ENCODE measurements around the gene ITPR1.

The ITPR1 gene

DNA sequence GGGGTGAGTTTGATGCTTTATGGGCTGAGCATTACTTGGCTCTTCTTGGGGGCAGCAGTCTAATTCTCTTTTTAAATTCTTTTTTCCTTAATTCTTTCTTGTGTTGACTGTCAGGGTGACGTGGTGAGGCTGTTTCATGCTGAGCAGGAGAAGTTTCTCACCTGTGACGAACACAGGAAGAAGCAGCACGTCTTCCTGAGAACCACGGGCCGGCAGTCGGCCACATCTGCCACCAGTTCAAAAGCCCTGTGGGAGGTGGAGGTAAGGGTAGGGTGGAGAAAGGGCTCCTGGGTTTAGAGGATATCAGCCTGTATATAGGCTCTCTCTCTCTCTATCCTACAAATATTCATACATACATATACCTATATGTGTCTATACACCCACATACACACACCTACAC is 152.3 kb downstream of the ITPR1 start:
- H2BK15ac ChIP-seq (replicated peaks; ENCODE audit: low read depth): no peak overlapping the region
- no peaks in the 10 kb centered on the region for H3K36me3 ChIP-seq (ENCODE audit: control insufficient read depth, insufficient read depth, low read length)
- no peak overlapping the region for H3K23ac ChIP-seq (ENCODE audit: low read length)
- H3K4me2 ChIP-seq (ENCODE audit: low read length): no peak overlapping the region
- no peak overlapping the region for H2BK5ac ChIP-seq (ENCODE audit: low read length)
- H3K18ac ChIP-seq (ENCODE audit: low read length): no peak overlapping the region
- H3K9ac ChIP-seq (ENCODE audit: low read length): no peak overlapping the region
- H2AK5ac ChIP-seq (ENCODE audit: low read length): no peak overlapping the region
- H3K79me2 ChIP-seq (ENCODE audit: control insufficient read depth, insufficient read depth, low read length): no peaks in the 10 kb centered on the region
- H3K4me3 ChIP-seq (ENCODE audit: low read length): no peak overlapping the region
- no peaks in the 10 kb centered on the region for H3K27me3 ChIP-seq (ENCODE audit: insufficient read depth, low read length, poor library complexity)
- DNase-seq: no peak
- no peak overlapping the region for H3K56ac ChIP-seq (ENCODE audit: low read length)
- no peak overlapping the region for H2BK120ac ChIP-seq (ENCODE audit: low read depth, low read length)
- no peak overlapping the region for H4K8ac ChIP-seq (ENCODE audit: low read depth, low read length)
- no peak overlapping the region for H4K5ac ChIP-seq (ENCODE audit: low read length)
- no CpG with 5 or more reads among the region's 6 CpGs for WGBS (ENCODE audit: extremely low coverage, insufficient coverage, low lambda C conversion rate)
- H3K4me1 ChIP-seq (ENCODE audit: control insufficient read depth, low read depth, low read length): no peaks in the 10 kb centered on the region
- H3K4ac ChIP-seq (ENCODE audit: low read depth, low read length): no peak overlapping the region
- no peaks in the 10 kb centered on the region for H3K79me1 ChIP-seq (ENCODE audit: low read length)
- H3K27ac ChIP-seq (ENCODE audit: low read depth, low read length): no peak overlapping the region

DNA sequence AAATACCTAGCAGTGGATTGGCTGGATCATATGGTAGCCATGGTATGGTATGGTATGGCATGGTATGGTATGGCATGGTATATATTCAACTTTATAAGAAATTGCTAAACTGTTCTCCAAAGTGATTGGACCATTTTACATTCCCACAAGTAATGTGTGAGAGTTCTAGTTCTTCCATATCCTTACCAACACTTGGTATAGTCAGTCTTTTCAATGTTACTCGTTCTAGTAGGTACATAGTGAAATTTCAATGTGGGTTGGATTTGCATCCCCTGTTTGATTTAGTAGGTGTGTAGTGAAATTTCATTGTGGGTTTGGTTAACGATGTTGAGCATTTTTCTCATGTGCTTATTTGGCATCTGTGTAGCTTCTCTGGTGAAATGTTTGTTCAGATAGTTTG is 154.3 kb downstream of the ITPR1 start:
- no peak overlapping the region for H3K9ac ChIP-seq (ENCODE audit: low read length)
- H4K8ac ChIP-seq (ENCODE audit: low read depth, low read length): no peak overlapping the region
- H3K27me3 ChIP-seq (ENCODE audit: insufficient read depth, low read length, poor library complexity): no peaks in the 10 kb centered on the region
- DNase-seq: no peak
- no peak overlapping the region for H2BK5ac ChIP-seq (ENCODE audit: low read length)
- H3K4ac ChIP-seq (ENCODE audit: low read depth, low read length): no peak overlapping the region
- H2AK5ac ChIP-seq (ENCODE audit: low read length): no peak overlapping the region
- no peak overlapping the region for H3K27ac ChIP-seq (ENCODE audit: low read depth, low read length)
- H2BK15ac ChIP-seq (replicated peaks; ENCODE audit: low read depth): no peak overlapping the region
- no peak overlapping the region for H3K23ac ChIP-seq (ENCODE audit: low read length)
- H3K18ac ChIP-seq (ENCODE audit: low read length): no peak overlapping the region
- H3K79me1 ChIP-seq (ENCODE audit: low read length): no peaks in the 10 kb centered on the region
- H3K4me1 ChIP-seq (ENCODE audit: control insufficient read depth, low read depth, low read length): no peaks in the 10 kb centered on the region
- no peaks in the 10 kb centered on the region for H3K79me2 ChIP-seq (ENCODE audit: control insufficient read depth, insufficient read depth, low read length)
- no peak overlapping the region for H4K5ac ChIP-seq (ENCODE audit: low read length)
- no peak overlapping the region for H3K56ac ChIP-seq (ENCODE audit: low read length)
- H3K36me3 ChIP-seq (ENCODE audit: control insufficient read depth, insufficient read depth, low read length): no peaks in the 10 kb centered on the region
- no peak overlapping the region for H3K4me2 ChIP-seq (ENCODE audit: low read length)
- no CpG with 5 or more reads among the region's 2 CpGs for WGBS (ENCODE audit: extremely low coverage, insufficient coverage, low lambda C conversion rate)
- no peak overlapping the region for H2BK120ac ChIP-seq (ENCODE audit: low read depth, low read length)
- H3K4me3 ChIP-seq (ENCODE audit: low read length): no peak overlapping the region

DNA sequence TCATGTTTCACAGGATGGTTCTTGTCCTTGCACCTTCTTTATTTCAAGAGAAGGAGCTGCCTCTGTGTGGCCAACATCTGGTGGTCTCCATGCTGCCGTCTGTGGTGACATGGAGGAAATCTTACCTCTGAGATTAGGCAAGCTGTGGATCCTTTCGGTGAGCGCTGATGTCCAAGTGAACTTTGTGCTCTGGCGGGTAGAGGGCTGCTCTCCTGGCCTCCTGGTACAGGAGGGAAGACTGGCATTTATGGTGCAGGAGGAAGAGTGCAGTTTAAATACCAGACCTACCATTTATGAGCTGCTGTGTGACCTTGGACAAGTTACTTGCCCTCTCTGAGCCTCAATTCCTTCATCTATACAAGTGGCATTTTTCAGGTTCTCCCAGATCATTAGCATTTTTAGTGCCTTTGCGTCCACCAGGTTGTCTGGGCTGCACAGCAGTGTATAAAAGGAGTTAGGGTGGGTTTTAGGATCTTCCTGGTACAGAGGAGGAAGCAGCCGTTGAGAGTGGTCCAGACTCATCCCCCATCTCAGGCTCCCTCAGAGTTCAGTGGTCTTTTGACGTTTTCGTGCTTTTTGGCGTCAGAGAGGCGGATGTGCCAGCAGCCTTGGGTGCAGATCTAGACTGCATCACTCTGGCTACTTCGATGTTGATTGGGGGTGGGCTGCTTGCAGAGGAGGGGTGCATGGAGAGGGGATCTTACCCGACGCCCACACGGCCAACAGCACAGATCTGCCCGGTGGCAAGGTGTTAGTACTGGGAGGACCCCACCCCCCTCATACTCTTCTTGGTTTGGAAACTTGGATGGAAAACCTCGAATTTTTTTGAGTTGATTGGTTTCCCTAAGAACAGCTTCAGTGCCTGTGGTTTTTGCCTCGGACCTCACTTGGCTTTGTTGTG is 162.2 kb downstream of the ITPR1 start:
- no peak overlapping the region for H3K27ac ChIP-seq (ENCODE audit: low read depth, low read length)
- H3K23ac ChIP-seq (ENCODE audit: low read length): no peak overlapping the region
- no peaks in the 10 kb centered on the region for H3K27me3 ChIP-seq (ENCODE audit: insufficient read depth, low read length, poor library complexity)
- H2AK5ac ChIP-seq (ENCODE audit: low read length): no peak overlapping the region
- DNase-seq: no peak
- H4K8ac ChIP-seq (ENCODE audit: low read depth, low read length): no peak overlapping the region
- no peak overlapping the region for H3K18ac ChIP-seq (ENCODE audit: low read length)
- no peak overlapping the region for H2BK120ac ChIP-seq (ENCODE audit: low read depth, low read length)
- no peaks in the 10 kb centered on the region for H3K79me1 ChIP-seq (ENCODE audit: low read length)
- H3K4ac ChIP-seq (ENCODE audit: low read depth, low read length): no peak overlapping the region
- no peaks in the 10 kb centered on the region for H3K36me3 ChIP-seq (ENCODE audit: control insufficient read depth, insufficient read depth, low read length)
- no peaks in the 10 kb centered on the region for H3K4me1 ChIP-seq (ENCODE audit: control insufficient read depth, low read depth, low read length)
- no peak overlapping the region for H2BK5ac ChIP-seq (ENCODE audit: low read length)
- no peak overlapping the region for H3K4me3 ChIP-seq (ENCODE audit: low read length)
- H3K9ac ChIP-seq (ENCODE audit: low read length): no peak overlapping the region
- WGBS (ENCODE audit: extremely low coverage, insufficient coverage, low lambda C conversion rate): no CpG with 5 or more reads among the region's 17 CpGs
- no peak overlapping the region for H4K5ac ChIP-seq (ENCODE audit: low read length)
- H3K4me2 ChIP-seq (ENCODE audit: low read length): no peak overlapping the region
- H3K79me2 ChIP-seq (ENCODE audit: control insufficient read depth, insufficient read depth, low read length): no peaks in the 10 kb centered on the region
- no peak overlapping the region for H3K56ac ChIP-seq (ENCODE audit: low read length)
- no peak overlapping the region for H2BK15ac ChIP-seq (replicated peaks; ENCODE audit: low read depth)

GRCh38 chr3:4656059-4656458 is 162.9 kb downstream of the ITPR1 start:
- no CpG with 5 or more reads among the region's 6 CpGs for WGBS (ENCODE audit: extremely low coverage, insufficient coverage, low lambda C conversion rate)
- Histone ChIP-seq H2AK5ac (ENCODE audit: low read length) (no peak overlapping the region), H3K4me1 (ENCODE audit: control insufficient read depth, low read depth, low read length) (no peaks in the 10 kb centered on the region), H4K5ac (ENCODE audit: low read length) (no peak overlapping the region), H3K27me3 (ENCODE audit: insufficient read depth, low read length, poor library complexity) (no peaks in the 10 kb centered on the region), H3K56ac (ENCODE audit: low read length) (no peak overlapping the region), H3K27ac (ENCODE audit: low read depth, low read length) (no peak overlapping the region), H3K79me2 (ENCODE audit: control insufficient read depth, insufficient read depth, low read length) (no peaks in the 10 kb centered on the region), H3K4me3 (ENCODE audit: low read length) (no peak overlapping the region), H2BK15ac (replicated peaks; ENCODE audit: low read depth) (no peak overlapping the region), H3K23ac (ENCODE audit: low read length) (no peak overlapping the region), H3K79me1 (ENCODE audit: low read length) (no peaks in the 10 kb centered on the region), H3K4ac (ENCODE audit: low read depth, low read length) (no peak overlapping the region), H3K4me2 (ENCODE audit: low read length) (no peak overlapping the region), H3K36me3 (ENCODE audit: control insufficient read depth, insufficient read depth, low read length) (no peaks in the 10 kb centered on the region), H2BK120ac (ENCODE audit: low read depth, low read length) (no peak overlapping the region), H3K18ac (ENCODE audit: low read length) (no peak overlapping the region), H3K9ac (ENCODE audit: low read length) (no peak overlapping the region), H2BK5ac (ENCODE audit: low read length) (no peak overlapping the region), H4K8ac (ENCODE audit: low read depth, low read length) (no peak overlapping the region)
- DNase-seq: peak; percentile 86

GRCh38 chr3:4656626-4657328 is 163.6 kb downstream of the ITPR1 start:
- Histone ChIP-seq H3K4me3 (ENCODE audit: low read length) (no peak overlapping the region), H3K79me2 (ENCODE audit: control insufficient read depth, insufficient read depth, low read length) (no peaks in the 10 kb centered on the region), H3K18ac (ENCODE audit: low read length) (no peak overlapping the region), H3K27me3 (ENCODE audit: insufficient read depth, low read length, poor library complexity) (no peaks in the 10 kb centered on the region), H3K23ac (ENCODE audit: low read length) (no peak overlapping the region), H4K5ac (ENCODE audit: low read length) (no peak overlapping the region), H3K79me1 (ENCODE audit: low read length) (no peaks in the 10 kb centered on the region), H3K4me2 (ENCODE audit: low read length) (no peak overlapping the region), H2BK120ac (ENCODE audit: low read depth, low read length) (no peak overlapping the region), H2BK15ac (replicated peaks; ENCODE audit: low read depth) (no peak overlapping the region), H2BK5ac (ENCODE audit: low read length) (no peak overlapping the region), H3K9ac (ENCODE audit: low read length) (no peak overlapping the region), H4K8ac (ENCODE audit: low read depth, low read length) (no peak overlapping the region), H3K4me1 (ENCODE audit: control insufficient read depth, low read depth, low read length) (no peaks in the 10 kb centered on the region), H3K4ac (ENCODE audit: low read depth, low read length) (no peak overlapping the region), H3K36me3 (ENCODE audit: control insufficient read depth, insufficient read depth, low read length) (no peaks in the 10 kb centered on the region), H3K27ac (ENCODE audit: low read depth, low read length) (no peak overlapping the region), H3K56ac (ENCODE audit: low read length) (no peak overlapping the region), H2AK5ac (ENCODE audit: low read length) (no peak overlapping the region)
- no CpG with 5 or more reads among the region's 13 CpGs for WGBS (ENCODE audit: extremely low coverage, insufficient coverage, low lambda C conversion rate)
- DNase-seq: no peak
